ENCODE results near the gene GPRC5D. TPM values are rescaled to one million over a fixed set of nuclear protein-coding genes. Genes with fewer than 3 reads are reported as not detected.

GPRC5D gene
- total and polyA plus RNA-seq, 9 of the 15 experiments (the other 6 are each of a cell fraction or from before 2014, with no cell fraction given), result 1.0 to 1.1 TPM; not detected in 7

- TF ChIP-seq ELK3 (CRISPR knock-in tag; IDR thresholded peaks at IDR 0.05) (no peak), NONO (IDR thresholded peaks at IDR 0.05; ENCODE audit: low read depth in 2 of 2, low read length in 1 of 2) (no peak), THRAP3 (IDR thresholded peaks at IDR 0.05; ENCODE audit: borderline replicate concordance) (no peak), CTCFL (IDR thresholded peaks at IDR 0.05; ENCODE audit: borderline replicate concordance, insufficient read depth, low read depth, low read length, poor library complexity, severe bottlenecking) (no peak), ATF1 (CRISPR knock-in tag; IDR thresholded peaks at IDR 0.05) (no peak), ATF1 (tag; IDR thresholded peaks at IDR 0.05) (no peak), EGR1 (conservative IDR thresholded peaks at IDR 0.05) (no peak), ZNF263 (CRISPR knock-in tag; IDR thresholded peaks at IDR 0.05; ENCODE audit: borderline replicate concordance) (no peak), TEAD1 (CRISPR knock-in tag; IDR thresholded peaks at IDR 0.05) (no peak), EP300 (IDR thresholded peaks at IDR 0.05; ENCODE audit: low read length) (peak; percentile 54), E2F4 (CRISPR knock-in tag; IDR thresholded peaks at IDR 0.05; ENCODE audit: low read depth) (no peak), HDAC6 (IDR thresholded peaks at IDR 0.05; ENCODE audit: low read depth, low read length) (no peak), TCFL5 (CRISPR knock-in tag; conservative IDR thresholded peaks at IDR 0.05) (no peak), SMARCA4 (IDR thresholded peaks at IDR 0.05) (peak; percentile 56), ZFP30 (CRISPR knock-in tag; IDR thresholded peaks at IDR 0.05; ENCODE audit: borderline replicate concordance) (no peak), NR2C2 (CRISPR knock-in tag; IDR thresholded peaks at IDR 0.05) (peak; percentile 52; the same call in 1 of the 2 replicates), NR2C2 (tag; IDR thresholded peaks at IDR 0.05) (peak; percentile 94), SMARCC2 (IDR thresholded peaks at IDR 0.05; ENCODE audit: low read depth) (no peak), PHB2 (IDR thresholded peaks at IDR 0.05; ENCODE audit: low read depth) (no peak), MECOM (CRISPR knock-in tag; IDR thresholded peaks at IDR 0.05) (no peak), SP2 (IDR thresholded peaks at IDR 0.05; ENCODE audit: extremely low read depth, low read depth, low read length, poor library complexity, severe bottlenecking) (no peak), ID3 (CRISPR knock-in tag; IDR thresholded peaks at IDR 0.05) (no peak), ID3 (tag; IDR thresholded peaks at IDR 0.05) (no peak), SOX6 (IDR thresholded peaks at IDR 0.05) (peak; percentile 59; the same call in 1 of the 2 replicates), NFE2 (IDR thresholded peaks at IDR 0.05; ENCODE audit: low read depth) (peak; percentile 41; the same call in 1 of the 2 replicates)
Observed at GRCh38 chr12:12927211-12928079, 24.5 kb downstream of the GPRC5D start (continued).
